ENCODE data around the gene DOCK10.

DNA sequence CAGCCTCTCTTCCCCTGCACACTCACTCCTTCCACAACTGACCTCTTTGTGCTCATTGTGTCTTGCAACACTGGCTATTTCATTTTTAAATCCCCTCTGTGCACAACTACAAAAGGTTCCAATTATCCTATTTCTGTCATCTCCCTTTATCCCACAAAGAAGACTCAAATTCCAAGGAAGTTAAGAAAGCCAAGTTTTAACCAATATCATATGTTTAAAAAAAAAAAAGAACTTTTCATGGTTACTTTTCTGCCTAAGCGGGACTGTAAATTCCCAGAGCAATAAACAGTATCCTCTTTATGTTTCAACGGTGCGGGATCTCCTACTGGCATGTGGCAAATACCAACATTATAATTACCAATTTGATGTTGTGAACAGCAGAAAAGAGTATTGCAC lies 83.8 kb downstream of the DOCK10 start:
- TF ChIP-seq CTCF (conservative IDR thresholded peaks at IDR 0.05 in 1 of 2, IDR thresholded peaks at IDR 0.05 in 1 of 2; ENCODE audit: low read depth in 1 of 2, low read length in 2 of 2) (no peak), EZH2 (IDR thresholded peaks at IDR 0.05; ENCODE audit: low read length, missing control alignments) (no peak)
